SK-MEL-5 (cell line): Measurements from ENCODE around the gene TRIP10. TPM values are rescaled to one million over a fixed set of nuclear protein-coding genes. Genes with fewer than 3 reads are reported as not detected.

Experiments used
- DNase-seq: peaks from one replicate; pipeline ENCODE4 v3.0.0-alpha.2; 2016; ENCODE audit warnings: low read depth, low spot score
- in situ Hi-C: cut with HindIII; loops from 2 replicates; pipeline ENCODE4 v1.10.0; 2016; ENCODE audit warnings: low sequenced_read_pairs, high pct_unique_total_duplicates, low pct_unique_long_range_greater_than_20kb
- total RNA-seq: library from RNA; depleted of rRNA; stranded (reverse); fragments of >200 nt; shearing (Covaris generic); gene quantifications from 2 replicates; pipeline ENCODE4 v1.2.3, GENCODE V29; 2014

The TRIP10 gene
- total RNA-seq, 1 experiment from 2014 or later: 11.5 TPM

DNA sequence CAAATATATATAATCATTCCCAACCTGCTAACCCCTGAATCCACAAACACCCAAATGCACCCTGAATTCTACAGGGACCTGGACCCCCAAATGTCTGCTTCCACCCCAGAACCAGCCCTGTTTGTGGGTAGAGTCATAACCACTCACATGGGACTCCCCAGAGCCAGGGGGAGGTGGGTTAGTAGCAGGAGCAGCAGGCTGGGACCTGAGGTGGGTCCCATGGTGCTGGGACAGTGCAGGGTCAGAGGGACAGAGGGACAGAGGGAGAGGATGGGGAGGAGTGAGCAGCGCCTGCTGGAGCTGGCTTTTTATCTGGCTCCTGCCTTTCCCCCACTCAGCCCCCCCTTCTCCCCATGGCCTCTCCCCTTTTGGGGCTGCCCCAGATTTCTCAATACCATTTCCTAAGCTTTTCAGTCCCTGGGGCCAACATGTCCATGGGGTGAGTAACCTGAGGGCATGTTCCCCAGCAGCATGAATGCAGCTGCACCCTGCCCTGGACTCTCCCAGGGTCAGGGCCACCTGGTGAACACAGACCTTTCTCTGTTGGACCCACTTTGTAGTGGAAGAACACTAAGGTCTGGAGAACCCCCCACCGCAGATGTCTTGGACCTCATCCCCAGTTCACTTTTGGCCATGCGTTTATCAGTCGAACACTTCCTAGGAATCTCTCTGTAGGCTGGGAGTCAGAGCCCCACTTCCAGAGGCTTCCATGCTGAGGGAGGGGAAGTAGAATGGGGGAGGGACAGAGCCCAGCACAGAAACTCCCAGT, 18.9 kb upstream of the TRIP10 start, which contains the start of gene C3:
Gene C3 (minus strand): TSS at position 282 of the 769 bp plus-strand sequence. CDS start 61 bp downstream, at position 221.
- in situ Hi-C loops: no loop called here

DNA sequence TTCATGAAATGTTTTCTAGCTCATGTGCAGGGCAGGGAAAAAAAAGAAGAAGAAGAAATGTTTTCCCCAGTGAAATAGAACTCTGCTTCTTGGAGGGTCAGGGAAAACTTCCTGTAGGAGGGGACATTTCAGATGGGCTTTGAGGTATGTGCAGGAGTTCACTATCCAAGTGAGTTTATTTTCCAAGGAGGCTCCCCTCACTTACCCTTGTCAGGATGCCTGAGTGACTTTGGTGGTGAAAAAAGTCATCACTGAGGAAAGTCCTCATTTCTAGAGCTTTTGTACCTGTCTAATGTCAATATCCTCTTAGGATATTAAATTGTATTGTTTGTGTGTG, 18.4 kb upstream of the TRIP10 start:
- no peak for DNase-seq
- in situ Hi-C loops: no loop called here

More for the DNA sequence above, 18.9 kb upstream of the TRIP10 start, which contains the start of gene C3:
- no peak for DNase-seq

DNA sequence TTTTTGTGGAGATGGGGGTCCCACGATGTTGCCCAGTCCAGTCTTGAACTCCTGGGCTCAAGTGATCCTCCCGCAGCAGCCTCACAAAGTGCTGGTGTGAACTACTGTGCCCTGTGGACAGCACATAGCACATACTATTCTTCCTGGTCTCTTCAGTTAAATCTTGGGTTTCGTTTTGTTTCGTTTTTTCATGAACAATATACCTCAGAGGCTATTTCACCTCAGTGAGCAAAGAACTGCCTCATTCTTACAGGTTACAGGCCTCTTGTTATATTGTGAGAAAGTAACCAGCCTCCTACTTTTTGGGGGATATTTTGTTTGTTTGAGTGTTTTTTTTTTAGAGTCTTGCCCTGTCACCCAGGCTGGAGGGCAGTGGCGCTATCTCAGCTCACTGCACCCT, 17.7 kb upstream of the TRIP10 start:
- in situ Hi-C loops: no loop called here
- DNase-seq: no peak

DNA sequence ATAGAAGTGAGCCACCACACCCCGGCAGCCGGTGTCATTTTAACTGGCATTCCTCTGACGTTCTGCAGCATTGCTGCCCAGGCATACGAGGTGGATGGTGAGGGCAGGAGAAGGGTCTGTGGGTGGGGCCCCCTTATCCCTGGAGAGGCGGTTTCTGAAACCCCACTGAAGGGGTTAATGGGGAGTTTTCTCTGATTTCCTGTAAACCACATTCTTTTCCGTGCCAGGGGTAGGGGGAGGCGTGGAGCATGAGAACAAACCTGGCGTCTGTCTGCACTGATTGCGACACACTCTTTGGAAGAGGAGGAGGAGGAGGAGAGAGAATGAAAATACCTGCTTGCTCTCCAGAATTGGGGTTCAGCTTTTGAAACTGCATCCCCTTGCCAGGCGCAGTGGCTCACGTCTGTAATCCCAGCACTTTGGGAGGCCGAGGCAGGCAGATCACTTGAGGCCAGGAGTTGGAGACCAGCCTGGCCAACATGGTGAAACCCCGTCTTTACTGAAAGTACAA, 16.3 kb upstream of the TRIP10 start:
- in situ Hi-C loops: no loop called here

DNA sequence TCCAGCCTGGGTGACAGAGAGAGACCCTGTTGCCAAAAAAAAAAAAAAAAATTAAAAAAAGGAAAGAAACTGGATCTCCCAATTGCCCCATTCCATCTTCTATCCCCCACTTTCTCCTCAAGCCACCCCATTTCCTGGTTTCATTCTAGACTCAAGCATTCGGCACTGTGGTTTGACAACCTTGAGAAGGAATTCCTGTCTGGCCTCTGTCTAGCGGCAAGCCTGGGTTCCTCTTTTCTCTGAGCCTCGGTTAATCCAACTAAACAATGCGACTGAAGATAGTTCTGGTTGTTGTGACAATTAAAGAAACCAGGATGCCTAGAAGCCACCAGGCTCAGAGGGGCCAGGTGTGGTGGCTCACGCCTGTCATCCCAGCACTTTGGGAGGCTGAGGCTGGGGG, 15.7 kb upstream of the TRIP10 start:
- in situ Hi-C loops: no loop called here
- DNase-seq: no peak

More for the DNA sequence above, 16.3 kb upstream of the TRIP10 start:
- DNase-seq: peak; percentile 49

DNA sequence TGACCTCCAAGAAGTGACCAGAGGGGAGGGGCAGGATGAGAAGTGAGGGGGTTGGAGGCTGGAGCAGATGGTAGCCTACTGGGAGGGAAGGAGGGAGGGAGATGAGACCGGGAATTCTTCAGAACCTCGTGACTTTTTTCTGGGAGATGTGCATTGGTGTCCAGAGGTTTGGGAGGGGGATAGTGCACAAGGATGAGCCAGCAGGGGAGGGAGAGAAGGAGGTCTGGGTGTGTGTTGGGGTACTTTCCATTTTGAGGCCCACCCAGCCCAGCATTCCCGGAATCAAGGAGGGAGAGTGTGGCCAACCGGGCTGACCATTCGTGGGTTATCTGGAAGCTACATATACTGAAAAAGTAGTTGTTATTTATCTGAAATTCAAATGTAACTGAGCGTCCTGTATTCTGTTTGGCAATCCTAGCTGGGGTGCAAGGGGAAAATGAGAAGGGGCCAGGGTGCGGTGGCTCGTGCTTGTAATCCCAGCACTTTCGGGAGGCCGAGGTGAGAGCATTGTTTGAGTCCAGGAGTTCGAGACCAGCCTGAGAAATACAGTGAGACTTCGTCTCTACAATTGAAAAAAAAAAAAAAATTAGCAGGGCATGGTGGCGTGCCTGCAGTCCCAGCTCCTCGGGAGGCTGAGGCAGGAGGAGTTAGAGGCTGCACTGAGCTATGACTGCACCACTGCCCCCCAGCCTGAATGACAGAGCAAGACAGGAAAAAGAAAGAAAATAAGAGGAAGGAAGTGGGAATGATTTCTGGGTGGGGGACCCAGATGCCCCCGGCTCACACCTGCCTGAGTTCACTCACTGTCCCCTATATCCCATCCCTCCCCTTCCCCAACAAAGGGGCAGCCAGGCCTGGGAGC, 14.6 kb upstream of the TRIP10 start:
- in situ Hi-C loops: no loop called here
- DNase-seq: no peak

DNA sequence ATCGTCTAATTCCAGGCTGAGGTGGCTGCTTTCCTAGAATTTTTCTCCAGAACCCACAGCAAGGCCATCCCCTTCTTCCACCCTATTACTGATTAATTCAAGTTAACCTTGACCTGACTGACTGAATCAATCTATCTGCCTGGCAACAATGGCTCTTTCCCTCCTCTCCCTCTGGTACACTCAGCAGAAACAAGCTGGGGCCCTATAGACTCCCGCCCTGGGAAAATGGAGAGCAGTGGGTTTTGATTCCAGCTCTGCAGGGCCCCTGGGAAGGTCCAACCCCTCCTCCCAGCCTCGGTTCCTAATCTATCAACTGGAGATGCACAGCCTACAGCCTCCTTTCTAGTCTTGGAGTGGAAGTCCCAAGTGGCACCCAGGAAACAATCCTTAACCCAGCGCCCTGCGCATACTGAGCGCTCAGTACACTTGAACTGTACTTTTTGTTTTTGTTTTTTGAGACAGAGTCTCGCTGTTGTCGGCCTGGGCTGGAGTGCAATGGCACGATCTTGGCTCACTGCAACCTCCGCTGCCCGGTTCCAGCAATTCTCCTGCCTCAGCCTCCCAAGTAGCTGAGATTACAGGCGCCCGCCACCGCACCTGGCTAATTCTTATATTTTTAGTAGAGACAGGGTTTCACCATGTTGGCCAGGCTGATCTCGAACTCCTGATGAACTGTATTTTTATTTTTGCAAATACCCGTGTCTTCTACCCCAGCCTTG, 13.8 kb upstream of the TRIP10 start:
- in situ Hi-C loops: no loop called here
- DNase-seq: no peak

DNA sequence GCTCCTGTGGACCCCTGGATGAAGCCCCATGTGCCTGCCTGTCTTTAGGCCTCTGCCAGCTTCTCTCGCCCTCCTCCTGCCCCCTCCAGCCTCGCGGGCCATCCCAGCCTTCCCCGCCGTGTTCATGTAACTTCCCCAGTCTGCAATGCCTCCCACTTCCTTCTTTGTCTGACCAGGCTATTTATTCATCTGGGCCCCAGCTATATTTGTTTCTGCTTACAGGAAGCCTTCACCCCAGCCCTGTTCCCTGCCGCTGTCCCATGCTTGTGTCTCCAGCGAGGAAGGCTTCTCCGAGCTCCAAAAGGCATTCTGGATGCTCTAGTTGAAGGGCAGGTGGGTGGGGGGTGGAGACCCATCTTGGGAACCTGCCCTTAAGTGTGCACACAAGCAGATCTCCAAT, 11.1 kb upstream of the TRIP10 start:
- in situ Hi-C loops: no loop called here
- no peak for DNase-seq

DNA sequence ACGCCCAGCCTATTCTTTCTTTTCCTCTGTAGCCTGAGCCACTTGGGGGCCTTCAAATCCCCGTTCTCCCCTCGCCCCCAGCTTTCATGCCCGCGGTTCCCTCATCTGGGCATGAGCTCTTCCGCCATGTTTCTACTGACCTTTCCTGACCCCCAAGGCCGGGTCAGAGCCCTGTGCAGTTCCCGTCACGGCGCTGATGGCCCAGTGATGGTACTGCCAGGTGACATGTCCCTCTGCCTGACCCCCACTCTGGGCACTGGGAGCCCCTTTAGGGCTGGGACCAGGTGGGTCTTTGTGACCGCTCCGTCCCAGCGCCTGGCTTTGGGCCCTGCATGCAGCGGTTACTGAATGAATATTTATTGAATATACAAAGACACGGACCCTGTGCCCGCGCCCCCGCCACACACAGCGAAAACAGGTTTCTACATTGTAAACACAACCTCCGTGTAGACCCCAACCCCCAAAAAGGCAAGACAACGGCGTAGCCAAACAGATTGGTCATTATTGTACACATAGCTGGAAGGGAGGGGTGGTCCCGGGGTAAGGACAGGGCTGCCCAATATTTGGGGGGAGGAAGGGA, 9.8 kb upstream of the TRIP10 start:
- DNase-seq: no peak
- in situ Hi-C loops: no loop called here

DNA sequence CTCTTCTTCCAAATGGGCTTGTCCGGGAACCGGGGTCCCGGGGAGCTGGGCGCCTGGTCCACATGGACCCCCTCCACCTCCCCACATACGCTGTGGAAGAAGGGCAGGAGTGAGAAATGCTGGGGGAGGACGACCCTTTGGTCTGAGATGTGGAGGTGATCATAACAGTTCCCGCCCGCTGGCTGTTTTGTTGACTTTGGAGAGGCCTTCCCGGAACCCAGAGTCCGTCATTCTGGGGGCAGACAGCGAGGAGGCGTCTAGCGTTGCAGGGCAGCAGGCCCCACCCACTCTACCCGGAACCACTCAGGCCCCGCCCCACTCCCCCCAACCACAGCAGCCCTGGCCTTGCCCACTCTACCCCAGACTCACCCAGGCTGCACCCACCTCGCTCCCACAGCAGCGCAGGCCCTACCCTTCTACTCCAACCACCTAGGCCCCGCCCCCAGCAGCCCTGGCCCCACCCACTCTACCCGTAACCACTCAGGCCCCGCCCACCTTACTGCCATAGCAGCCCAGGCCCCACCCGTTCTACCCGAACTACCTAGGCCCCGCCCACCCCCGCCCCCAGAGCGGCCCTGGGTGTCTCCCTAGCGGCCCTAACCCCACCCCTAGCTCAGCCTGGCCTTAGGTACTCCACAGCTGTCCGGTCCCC, 9.2 kb upstream of the TRIP10 start:
- in situ Hi-C loops: no loop called here
- peak; percentile 34 for DNase-seq

DNA sequence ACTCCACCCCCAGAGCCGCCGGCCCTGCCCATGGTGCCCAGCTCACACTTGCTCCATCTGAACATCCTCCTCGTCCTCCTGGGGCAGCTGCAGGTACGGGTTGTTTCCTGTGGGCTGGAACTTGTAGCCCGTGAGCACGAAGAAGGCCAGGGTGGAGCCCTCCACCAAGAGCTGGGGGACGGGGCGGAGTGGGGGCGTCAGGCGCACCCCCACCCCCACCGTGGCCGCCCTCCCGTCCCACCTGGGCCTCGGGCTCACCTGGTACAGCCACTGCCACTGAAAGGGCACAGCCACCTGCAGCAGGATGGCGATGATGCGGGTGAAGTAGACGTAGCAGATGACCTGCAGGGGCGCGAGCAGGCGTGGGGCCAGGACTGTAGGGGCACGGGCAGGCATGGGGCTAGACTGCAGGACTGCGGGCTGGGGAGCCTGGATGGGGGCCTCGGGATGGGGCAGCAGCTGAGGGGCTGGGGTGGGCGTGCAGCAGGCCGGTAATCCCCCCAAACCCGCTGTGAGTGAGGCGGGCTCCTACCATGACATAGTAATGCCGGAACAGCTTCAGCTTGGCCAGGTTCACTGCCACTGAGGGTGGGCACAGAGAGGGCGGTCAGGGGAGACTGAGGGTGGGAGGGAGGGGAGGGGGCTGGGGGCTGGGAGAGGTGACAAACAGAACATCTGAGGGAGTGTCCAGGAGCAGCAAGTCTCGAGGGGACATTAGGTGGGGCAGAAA, 8.4 kb upstream of the TRIP10 start:
- no peak for DNase-seq
- in situ Hi-C loops: no loop called here

DNA sequence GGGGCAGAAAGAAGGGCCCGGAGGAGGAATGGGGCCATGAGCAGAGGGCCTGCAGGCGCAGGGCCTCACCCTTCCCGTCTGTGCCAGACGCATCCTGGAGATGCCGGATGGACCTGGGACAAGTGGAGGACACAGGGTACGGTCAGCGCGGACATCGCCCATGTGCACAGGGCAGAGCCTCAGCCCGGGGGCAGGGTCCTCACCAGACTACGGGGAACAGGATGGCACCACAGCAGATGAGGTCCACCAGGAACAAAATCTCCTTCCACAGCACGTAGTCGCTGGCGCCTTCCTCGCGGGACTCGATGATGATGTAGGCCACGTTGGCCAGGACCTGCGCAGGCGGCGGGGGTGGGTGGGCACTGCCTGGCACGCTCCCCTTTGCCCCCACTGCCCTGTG, 7.7 kb upstream of the TRIP10 start:
- no peak for DNase-seq
- in situ Hi-C loops: no loop called here

DNA sequence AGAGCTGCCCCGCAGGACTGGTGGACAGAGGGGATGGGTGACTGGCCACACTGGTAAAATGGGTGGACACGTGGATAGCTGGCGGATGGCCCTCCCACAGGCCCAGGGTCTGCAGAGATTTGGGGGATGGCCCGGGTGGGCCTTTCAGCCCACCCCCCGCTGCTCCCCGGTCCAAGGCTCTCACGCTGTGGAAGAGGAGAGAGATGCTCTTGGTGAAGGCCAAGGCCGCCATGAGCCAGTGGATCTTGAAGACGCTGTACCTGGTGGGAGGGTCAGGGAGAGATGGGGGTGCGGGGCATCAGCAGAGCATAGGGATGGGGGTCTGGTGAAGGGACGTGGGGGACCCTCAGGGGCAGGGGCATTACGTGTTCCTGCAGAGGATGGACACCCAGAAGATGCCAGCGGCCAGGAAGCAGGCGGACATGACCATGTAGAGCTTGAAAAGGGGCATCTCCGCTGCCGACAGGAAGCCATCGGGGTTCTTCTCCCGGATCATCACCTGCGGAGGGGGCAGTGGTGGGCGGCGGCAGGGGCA, 6.6 kb upstream of the TRIP10 start:
- in situ Hi-C loops: no loop called here
- DNase-seq: no peak

DNA sequence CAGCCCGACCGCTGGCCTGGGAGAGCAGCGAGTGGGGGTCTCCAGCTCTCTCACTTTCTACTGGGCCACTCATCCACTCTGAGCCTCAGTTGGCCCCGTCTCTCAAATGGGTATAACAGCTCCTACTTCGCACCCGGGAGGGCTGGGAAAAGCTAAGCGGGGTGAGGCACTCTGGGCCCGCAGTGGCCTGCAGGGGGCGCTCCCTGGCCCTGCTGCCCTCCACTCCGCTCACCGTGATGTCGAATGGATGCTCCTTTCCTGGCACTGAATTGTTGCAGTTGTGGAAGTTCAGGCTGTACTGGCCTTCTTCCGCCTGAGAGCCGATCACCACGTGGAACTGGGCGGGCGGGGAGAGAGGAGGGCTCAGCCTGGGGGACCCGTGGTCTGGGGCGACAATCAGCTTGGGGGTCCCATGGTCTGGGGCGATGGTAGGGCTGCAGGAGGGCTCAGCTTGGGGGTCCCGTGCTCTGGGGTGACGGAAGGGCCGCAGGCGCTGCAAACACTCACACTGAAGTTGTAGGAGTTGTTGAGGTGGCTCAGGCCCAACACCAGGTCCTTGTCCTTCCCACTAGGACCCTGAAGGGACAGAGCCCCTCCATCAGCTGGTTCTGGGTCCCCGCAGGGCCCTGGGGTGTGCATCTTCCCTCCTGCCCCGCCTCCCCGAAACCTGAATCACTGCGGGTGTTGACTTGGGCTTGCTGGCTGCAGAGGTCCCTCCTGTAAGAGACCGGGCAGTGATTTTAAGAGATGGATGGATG, 6.0 kb upstream of the TRIP10 start:
- DNase-seq: no peak
- in situ Hi-C loops: no loop called here

DNA sequence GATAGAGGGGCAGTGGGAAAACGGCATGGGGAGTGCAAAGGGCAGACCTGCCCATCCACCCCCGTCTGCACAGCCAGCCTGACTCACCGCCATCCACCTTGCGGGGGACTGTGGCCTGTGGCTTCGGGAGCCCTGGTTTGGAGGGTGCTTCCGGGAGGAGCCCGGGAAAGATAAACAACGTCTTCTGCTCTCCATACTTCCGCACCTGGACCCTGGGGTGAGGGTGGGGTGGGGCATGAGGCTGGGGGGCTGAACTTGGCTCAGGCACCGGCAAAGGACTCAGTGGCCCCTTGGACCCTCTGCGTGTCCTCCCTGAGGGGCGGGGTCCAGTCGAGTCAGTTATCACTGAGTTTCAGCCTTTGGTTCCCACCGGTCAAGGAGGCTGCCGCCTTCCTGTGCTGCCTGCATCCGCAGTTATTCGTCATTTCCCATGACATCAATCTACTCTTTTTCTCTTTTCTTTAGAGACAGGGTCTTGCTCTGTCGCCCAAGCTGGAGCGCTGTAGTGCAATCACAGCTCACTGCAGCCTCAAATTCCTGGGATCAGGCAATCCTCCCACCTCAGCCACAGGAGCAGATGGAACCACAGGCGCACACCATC, 5.3 kb upstream of the TRIP10 start:
- no peak for DNase-seq
- in situ Hi-C loops: no loop called here
